OCI-LY7 (cell line): ENCODE results near the gene CARHSP1.

ENCODE experiments used
- EZH2phosphoT487 ChIP-seq: fragments of 200-600 bp; sonication (generic); IDR thresholded peaks from 2 replicates; pipeline ENCODE4 v1.6.1; 2018; ENCODE audit warnings: low read depth, borderline replicate concordance, mild to moderate bottlenecking, mixed run types, antibody characterized with exemption, low read length, moderate library complexity, mixed read lengths
- TF ChIP-seq, protein P1 (sequence below): fragments of 200-600 bp; sonication (generic); conservative IDR thresholded peaks from 2 replicates; pipeline ENCODE4 v1.5.1; 2014; ENCODE audit warnings: mild to moderate bottlenecking, antibody characterized with exemption, low read length, moderate library complexity, mixed read lengths

DNA sequence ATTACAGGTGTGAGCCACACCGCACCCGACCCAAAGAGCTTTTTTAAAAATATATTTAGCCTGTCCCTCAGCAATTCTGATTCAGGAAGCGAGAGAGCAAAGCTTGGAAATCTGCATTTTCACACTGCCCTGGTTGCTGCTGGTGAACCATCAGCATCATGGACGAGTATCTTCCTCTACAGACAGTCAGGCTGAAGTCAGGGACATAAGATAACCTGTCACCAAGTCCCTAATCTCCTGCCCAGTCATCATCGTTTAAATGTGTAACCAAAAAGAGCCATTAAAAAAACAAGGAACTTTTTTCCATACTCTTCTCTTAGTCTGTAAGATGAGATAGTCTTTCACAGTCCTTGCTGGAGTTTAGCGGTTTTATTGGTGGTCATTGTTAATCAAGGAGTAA lies 64.5 kb downstream of the CARHSP1 start:
- TF ChIP-seq, protein P1, sequence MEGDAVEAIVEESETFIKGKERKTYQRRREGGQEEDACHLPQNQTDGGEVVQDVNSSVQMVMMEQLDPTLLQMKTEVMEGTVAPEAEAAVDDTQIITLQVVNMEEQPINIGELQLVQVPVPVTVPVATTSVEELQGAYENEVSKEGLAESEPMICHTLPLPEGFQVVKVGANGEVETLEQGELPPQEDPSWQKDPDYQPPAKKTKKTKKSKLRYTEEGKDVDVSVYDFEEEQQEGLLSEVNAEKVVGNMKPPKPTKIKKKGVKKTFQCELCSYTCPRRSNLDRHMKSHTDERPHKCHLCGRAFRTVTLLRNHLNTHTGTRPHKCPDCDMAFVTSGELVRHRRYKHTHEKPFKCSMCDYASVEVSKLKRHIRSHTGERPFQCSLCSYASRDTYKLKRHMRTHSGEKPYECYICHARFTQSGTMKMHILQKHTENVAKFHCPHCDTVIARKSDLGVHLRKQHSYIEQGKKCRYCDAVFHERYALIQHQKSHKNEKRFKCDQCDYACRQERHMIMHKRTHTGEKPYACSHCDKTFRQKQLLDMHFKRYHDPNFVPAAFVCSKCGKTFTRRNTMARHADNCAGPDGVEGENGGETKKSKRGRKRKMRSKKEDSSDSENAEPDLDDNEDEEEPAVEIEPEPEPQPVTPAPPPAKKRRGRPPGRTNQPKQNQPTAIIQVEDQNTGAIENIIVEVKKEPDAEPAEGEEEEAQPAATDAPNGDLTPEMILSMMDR, result no peak
- TF ChIP-seq EZH2phosphoT487, result no peak
